ENCODE results near the gene ADGRA3. TPM values are rescaled to one million over a fixed set of nuclear protein-coding genes. Genes with fewer than 3 reads are reported as not detected.

Gene ADGRA3
- polyA plus RNA-seq, 3 donors, result 6.6 to 9.5 (median 8.8) TPM

GRCh38 chr4:22463179-22463578 is 52.7 kb downstream of the ADGRA3 start:
- no peak overlapping the region for H3K27ac ChIP-seq (ENCODE audit: low read depth, low read length)
- 91 to 92% (median 92%) methylated on average over 5 of the region's 5 CpGs for WGBS, 3 donors

GRCh38 chr4:22462688-22463087 is 53.2 kb downstream of the ADGRA3 start:
- no peak overlapping the region for H3K27ac ChIP-seq (ENCODE audit: low read depth, low read length)
- WGBS, 3 donors, result 92 to 100% (median 96%) methylated on average over 3 of the region's 3 CpGs

DNA sequence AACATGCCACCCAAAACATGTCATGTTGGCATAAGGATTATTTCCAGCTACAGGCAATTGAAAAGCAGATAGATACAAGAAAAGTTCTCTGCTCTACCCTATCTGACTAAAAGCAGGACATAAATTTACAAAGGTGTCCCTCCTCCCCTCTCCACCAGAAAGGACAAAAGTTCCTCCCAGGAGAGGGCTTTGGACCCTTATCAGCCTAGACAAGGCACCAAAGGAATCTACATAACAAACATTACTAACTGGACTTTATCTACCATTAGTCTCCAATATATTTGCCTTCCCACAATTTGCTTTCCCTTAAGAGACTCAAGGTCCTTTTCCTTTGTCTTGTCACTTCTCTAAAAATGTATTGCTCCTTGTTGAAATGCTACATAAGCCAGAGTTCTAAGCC is 55.6 kb downstream of the ADGRA3 start:
- H3K27ac ChIP-seq (ENCODE audit: low read depth, low read length), result no peak overlapping the region

GRCh38 chr4:22458098-22458497 is 57.8 kb downstream of the ADGRA3 start:
- no peak overlapping the region for H3K27ac ChIP-seq (ENCODE audit: low read depth, low read length)
- 91 to 96% (median 95%) methylated on average over 4 of the region's 4 CpGs for WGBS, 3 donors

DNA sequence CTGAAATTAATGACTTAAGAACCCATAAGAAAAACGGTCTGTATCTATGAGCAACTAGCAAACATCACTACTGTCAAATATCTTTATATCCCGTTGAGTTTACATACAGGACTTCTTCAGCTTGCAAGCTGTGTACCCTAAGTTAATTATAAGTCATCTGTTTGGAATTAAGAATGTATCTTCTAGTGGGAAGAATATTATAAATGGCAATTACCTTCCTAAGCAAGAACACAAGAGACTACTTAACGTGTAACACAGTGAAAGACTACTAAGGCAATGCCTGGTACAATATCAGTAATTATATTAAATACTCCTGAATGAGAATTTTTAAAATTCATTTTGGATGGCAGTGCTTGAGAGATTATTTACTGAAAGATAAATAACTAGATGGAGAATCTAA is 58.5 kb downstream of the ADGRA3 start:
- WGBS, 3 donors, result 79 to 89% (median 88%) methylated on average over 3 of the region's 3 CpGs
- H3K27ac ChIP-seq (ENCODE audit: low read depth, low read length), result no peak overlapping the region

DNA sequence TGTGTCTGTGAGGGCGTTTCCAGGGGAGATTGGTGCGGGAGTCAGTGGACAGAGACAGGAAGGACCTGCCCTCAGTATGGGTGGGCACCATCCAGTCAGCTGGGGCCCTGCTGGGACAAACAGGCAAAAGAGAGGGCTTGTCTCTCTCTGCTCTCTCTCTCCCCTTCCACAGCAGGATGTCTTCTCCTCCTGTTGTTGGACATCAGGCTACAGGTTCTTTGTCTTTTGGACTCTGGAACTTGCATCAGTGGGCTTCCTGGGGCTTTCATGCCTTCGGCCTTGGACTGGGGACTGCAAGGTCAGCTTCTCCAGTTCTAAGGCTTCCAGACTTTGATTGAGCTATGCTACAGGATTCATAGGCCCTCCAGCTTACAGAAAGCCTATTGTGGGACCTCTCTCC is 59.6 kb downstream of the ADGRA3 start:
- WGBS, 3 donors, result 79 to 88% (median 88%) methylated on average over 3 of the region's 3 CpGs
- H3K27ac ChIP-seq (ENCODE audit: low read depth, low read length), result no peak overlapping the region

GRCh38 chr4:22454955-22455354 is 60.9 kb downstream of the ADGRA3 start:
- H3K27ac ChIP-seq (ENCODE audit: low read depth, low read length), result no peak overlapping the region
- 22 to 77% (median 75%) methylated on average over 3 of the region's 3 CpGs for WGBS, 3 donors

DNA sequence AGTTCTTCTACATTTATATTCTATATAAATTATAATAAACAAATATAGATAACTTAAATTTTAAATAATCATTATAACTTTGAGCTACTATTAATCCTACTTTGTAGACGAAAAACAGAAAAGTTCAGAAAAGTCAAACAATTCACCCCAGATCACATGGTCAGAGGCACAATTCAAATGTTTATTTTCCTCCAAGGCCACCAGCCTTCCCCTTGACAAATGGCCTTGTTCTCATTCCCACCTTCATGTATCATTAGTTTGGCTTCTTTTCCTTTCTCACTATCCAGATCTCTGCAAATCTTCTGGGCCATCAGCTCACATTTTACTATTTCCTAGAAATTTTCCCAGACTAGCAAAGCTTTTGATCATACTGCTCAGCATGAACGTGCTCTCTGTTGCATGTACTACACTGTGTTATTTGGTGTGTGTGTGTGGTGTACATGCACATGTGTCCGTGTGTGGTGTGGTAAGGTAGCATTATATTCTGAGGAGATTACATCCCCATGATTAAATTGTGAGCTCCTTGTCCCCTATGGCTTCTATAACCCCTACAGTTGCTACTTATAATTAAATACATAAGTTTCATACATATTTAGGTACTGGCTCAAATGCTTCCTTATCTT is 61.5 kb downstream of the ADGRA3 start:
- H3K27ac ChIP-seq (ENCODE audit: low read depth, low read length), result no peak overlapping the region
- WGBS, 3 donors, result 25 to 81% (median 76%) methylated on average over 3 of the region's 3 CpGs

DNA sequence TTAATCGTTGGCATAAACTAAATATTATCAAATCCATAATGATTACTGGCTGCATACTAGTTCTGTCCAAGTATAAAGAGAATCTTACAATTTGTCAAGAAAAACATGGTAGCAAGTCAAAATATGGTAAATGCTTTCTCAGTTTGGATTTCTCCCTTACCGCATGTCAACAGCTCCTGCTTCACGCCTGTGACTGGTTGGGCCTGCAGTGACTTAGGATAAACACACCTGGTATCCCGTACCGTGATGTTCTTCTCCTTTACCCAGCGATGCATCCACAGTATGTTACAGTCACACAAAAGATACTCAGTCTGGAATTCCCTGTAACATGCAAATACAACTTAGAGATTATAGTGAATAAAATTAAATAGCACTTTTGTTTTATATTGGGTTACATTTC is 71.1 kb downstream of the ADGRA3 start:
- no peak overlapping the region for H3K27ac ChIP-seq (ENCODE audit: low read depth, low read length)
- 88 to 96% (median 92%) methylated on average over 6 of the region's 6 CpGs for WGBS, 3 donors

DNA sequence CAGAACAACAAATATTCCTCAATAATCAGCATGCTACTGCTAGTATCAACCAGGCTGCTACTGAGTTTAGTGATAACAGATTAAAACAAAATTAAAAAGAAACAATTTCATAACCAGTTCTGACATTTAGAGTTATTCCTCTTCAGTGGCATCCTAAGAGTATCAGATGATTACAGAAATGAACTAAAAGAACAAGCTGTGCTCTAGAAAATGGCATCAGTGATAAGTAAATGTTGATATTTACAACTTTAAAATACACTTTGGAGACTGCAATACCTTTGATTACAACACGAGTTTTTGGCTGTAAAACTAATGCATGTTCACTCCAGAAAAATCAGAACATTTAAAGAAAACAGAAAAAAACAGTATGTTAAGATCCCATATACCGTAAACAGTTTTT is 72.9 kb downstream of the ADGRA3 start:
- H3K27ac ChIP-seq (ENCODE audit: low read depth, low read length), result no peak overlapping the region
- WGBS, 3 donors, result 71 to 84% (median 78%) methylated on average over 2 of the region's 2 CpGs

DNA sequence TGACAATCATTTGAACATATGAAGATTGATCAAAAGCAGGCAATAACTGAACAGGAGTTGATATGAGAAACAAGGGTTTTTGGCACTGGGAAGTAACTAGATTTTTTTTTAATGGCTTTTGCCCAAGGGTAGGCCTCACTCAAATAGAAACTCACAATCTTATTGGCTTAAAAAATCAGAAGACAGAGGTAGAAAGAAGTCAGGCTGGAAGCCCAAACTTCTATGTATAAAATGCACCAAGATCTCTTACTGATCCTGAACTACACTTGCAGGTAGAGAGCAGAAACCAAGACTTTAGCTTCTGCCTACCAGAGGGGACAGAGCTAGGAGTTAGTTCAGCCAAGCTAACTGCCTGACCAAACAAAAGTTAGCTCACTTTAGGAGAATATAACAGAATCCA is 74.9 kb downstream of the ADGRA3 start:
- H3K27ac ChIP-seq (ENCODE audit: low read depth, low read length), result no peak overlapping the region

DNA sequence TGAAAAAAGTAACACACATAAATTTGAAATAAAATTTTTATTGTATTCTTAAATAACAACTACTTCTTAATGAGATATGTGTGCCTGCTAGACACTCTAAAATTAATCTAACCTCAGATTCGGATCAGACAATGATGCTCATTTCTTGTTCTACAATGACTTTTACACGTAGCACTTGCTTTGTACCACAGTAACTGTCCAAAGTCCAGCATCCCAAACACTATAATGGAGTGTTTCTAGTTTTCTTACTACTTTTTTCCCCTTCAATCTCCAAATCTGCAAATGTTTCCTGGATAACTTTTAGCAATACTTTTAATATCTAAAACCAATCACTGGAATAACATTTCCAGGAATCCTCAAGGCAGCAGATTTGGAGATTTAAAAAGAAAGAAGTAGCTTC is 75.9 kb downstream of the ADGRA3 start:
- no peak overlapping the region for H3K27ac ChIP-seq (ENCODE audit: low read depth, low read length)
- WGBS, 3 donors, result 92 to 100% (median 95%) methylated on average over 2 of the region's 2 CpGs

DNA sequence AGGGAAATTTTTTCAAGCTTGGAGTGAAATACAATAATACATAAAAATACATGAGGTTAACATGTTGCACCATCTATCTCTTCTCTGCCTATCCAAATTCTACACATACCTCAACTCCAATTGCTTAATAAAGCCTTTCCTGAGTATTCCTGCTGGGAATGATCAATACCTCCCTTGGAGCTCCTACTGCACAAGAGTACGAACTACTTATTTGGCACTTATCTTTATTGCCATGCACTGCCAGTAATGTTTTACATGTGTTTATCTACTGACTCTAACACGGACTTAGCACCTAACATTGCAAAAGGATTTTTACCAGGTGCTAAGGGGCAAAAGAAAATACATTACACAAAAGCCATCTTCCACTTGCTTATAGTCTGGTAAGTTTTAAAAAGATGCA is 80.2 kb downstream of the ADGRA3 start:
- H3K27ac ChIP-seq (ENCODE audit: low read depth, low read length), result no peak overlapping the region
- 40 to 82% (median 64%) methylated on average over 2 of the region's 2 CpGs for WGBS, 3 donors

GRCh38 chr4:22434895-22435294 is 81.0 kb downstream of the ADGRA3 start:
- no peak overlapping the region for H3K27ac ChIP-seq (ENCODE audit: low read depth, low read length)
- 35 to 39% (median 38%) methylated on average over 6 of the region's 6 CpGs for WGBS, 3 donors

DNA sequence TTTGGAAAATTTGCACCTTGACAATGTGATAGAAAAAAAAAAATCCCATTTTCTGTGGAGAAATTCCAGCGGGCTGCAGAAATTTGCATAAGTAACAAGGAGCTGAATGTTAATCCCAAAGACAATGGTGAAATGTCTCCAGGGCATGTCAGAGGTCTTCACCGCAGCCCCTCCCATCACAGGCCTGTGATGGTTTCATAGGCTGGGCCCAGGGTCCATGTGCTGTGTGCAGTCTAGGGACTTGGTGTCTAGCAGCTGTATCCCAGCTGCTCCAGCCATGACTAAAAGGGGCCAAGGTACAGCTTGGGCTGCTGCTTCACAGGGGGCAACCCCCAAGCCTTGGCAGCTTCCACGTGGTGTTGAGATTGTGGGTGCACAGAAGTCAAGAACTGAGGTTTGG is 85.2 kb downstream of the ADGRA3 start:
- H3K27ac ChIP-seq (ENCODE audit: low read depth, low read length), result no peak overlapping the region
- WGBS, 3 donors, result 63 to 83% (median 83%) methylated on average over 3 of the region's 3 CpGs

DNA sequence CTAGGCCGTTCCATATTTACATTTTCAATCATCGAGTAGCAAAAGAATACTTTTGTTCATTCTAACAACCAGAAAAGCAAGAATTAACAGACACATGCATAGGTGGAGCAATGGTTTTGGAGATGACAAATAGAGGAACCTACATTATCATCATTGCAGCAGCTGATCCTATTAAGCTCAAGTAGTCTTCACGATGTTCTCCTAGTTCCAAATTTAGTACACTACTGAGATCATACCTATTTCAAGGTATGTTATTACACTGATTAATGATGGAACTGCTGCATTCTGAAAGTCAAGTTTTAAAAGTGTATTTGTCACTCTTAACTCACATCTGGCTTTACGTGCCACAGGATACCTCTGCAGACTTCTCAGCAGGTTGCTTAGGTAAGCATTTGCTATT is 87.4 kb downstream of the ADGRA3 start:
- WGBS, 3 donors, result 93 to 94% (median 93%) methylated on average over 4 of the region's 4 CpGs
- no peak overlapping the region for H3K27ac ChIP-seq (ENCODE audit: low read depth, low read length)

GRCh38 chr4:22427675-22428074 is 88.2 kb downstream of the ADGRA3 start:
- H3K27ac ChIP-seq (ENCODE audit: low read depth, low read length), result no peak overlapping the region
- 45 to 69% (median 53%) methylated on average over 3 of the region's 3 CpGs for WGBS, 3 donors

DNA sequence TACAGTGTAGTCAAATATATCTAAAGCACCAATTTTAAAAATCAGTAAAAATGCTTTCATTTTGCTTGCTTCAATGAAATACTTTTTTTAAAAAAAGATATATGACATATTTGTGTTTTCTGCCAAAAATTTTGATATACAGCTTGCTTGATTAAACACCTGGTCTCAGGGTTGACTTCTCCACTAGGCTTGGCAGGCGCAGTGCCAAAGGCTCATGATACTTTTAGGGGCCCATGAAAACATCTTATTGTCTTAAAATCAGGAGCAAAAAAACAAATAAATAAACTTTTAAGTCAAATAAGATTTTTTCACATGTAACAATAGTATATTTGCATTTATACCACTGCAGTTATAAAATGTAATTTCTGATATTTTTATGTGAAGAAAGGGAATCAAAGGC is 95.6 kb downstream of the ADGRA3 start:
- 95 to 100% (median 98%) methylated on average over 1 of the region's 1 CpG for WGBS, 3 donors
- no peak overlapping the region for H3K27ac ChIP-seq (ENCODE audit: low read depth, low read length)

- 78 to 84% (median 82%) methylated on average over 4 of the region's 4 CpGs for WGBS, 3 donors
- no peak overlapping the region for H3K27ac ChIP-seq (ENCODE audit: low read depth, low read length)
Measured at GRCh38 chr4:22417408-22417807, 98.5 kb downstream of the ADGRA3 start.

- H3K27ac ChIP-seq (ENCODE audit: low read depth, low read length), result no peak overlapping the region
- 28 to 53% (median 29%) methylated on average over 3 of the region's 3 CpGs for WGBS, 3 donors
Measured at GRCh38 chr4:22416403-22416802, 99.5 kb downstream of the ADGRA3 start.

GRCh38 chr4:22414833-22415232 is 101.0 kb downstream of the ADGRA3 start:
- 66 to 69% (median 68%) methylated on average over 2 of the region's 2 CpGs for WGBS, 3 donors
- no peak overlapping the region for H3K27ac ChIP-seq (ENCODE audit: low read depth, low read length)
